B cell (primary cell): ENCODE data around the gene NIP7.

ENCODE experiments used
- CTCF ChIP-seq: fragments of 200-600 bp; IDR thresholded peaks from one replicate; pipeline ENCODE4 v1.8.0; 2022; ENCODE audit warnings: antibody characterized with exemption, mild to moderate bottlenecking
- EZH2 ChIP-seq: IDR thresholded peaks from 2 replicates; pipeline ENCODE4 v1.6.1; 2012; ENCODE audit warnings: borderline replicate concordance, low read depth, mild to moderate bottlenecking, moderate library complexity, low read length; ENCODE audit not compliant: insufficient read depth, poor library complexity, severe bottlenecking

GRCh38 chr16:69315486-69316311 is 23.9 kb upstream of the NIP7 start:
- no peak for TF ChIP-seq CTCF
- no peak for TF ChIP-seq EZH2
